ENCODE data around the gene DEFB113. TPM values are rescaled to one million over a fixed set of nuclear protein-coding genes. Genes with fewer than 3 reads are reported as not detected.

The DEFB113 gene
- total and polyA plus RNA-seq, 7 donors, result not detected

- WGBS, 3 donors, result 90 to 93% (median 91%) methylated on average over 2 of the region's 2 CpGs
- Histone ChIP-seq H3K27ac (no peak overlapping the region), H3K27me3 (ENCODE audit: insufficient read depth in 3 of 3, low read length in 2 of 3) (no peaks in the 10 kb centered on the region), H3K36me3 (ENCODE audit: insufficient read depth in 1 of 2, low read depth in 1 of 2) (no peaks in the 10 kb centered on the region), H3K4me1 (no peaks in the 10 kb centered on the region), H3K9me3 (no peaks in the 10 kb centered on the region), H3K4me3 (no peak overlapping the region)
- intact Hi-C loops (cut with DNase I), result no loop called here
- ATAC-seq (no peak), DNase-seq (no peak)
- no peak for TF ChIP-seq CTCF (IDR thresholded peaks at IDR 0.05)
Measured at GRCh38 chr6:49987749-49988148, 18.3 kb upstream of the DEFB113 start.

GRCh38 chr6:49986551-49986950 is 17.1 kb upstream of the DEFB113 start:
- H3K9me3 ChIP-seq, result no peaks in the 10 kb centered on the region
- 51 to 61% (median 55%) methylated on average over 1 of the region's 1 CpG for WGBS, 3 donors
- H3K4me1 ChIP-seq, result no peaks in the 10 kb centered on the region
- H3K27ac ChIP-seq, result no peak overlapping the region
- ATAC-seq (no peak), DNase-seq (no peak)
- H3K4me3 ChIP-seq, result no peak overlapping the region
- no peak for TF ChIP-seq CTCF (IDR thresholded peaks at IDR 0.05)
- H3K36me3 ChIP-seq (ENCODE audit: insufficient read depth in 1 of 2, low read depth in 1 of 2), result no peaks in the 10 kb centered on the region
- intact Hi-C loops (cut with DNase I), result no loop called here
- H3K27me3 ChIP-seq (ENCODE audit: insufficient read depth in 3 of 3, low read length in 2 of 3), result no peaks in the 10 kb centered on the region

GRCh38 chr6:49982046-49982445 is 12.6 kb upstream of the DEFB113 start:
- H3K27me3 ChIP-seq (ENCODE audit: insufficient read depth in 3 of 3, low read length in 2 of 3), result no peaks in the 10 kb centered on the region
- WGBS, 3 donors, result 78 to 91% (median 84%) methylated on average over 2 of the region's 2 CpGs
- H3K4me1 ChIP-seq, result no peaks in the 10 kb centered on the region
- ATAC-seq (no peak), DNase-seq (no peak)
- intact Hi-C loops (cut with DNase I), result no loop called here
- no peak overlapping the region for H3K27ac ChIP-seq
- no peaks in the 10 kb centered on the region for H3K36me3 ChIP-seq (ENCODE audit: insufficient read depth in 1 of 2, low read depth in 1 of 2)
- no peaks in the 10 kb centered on the region for H3K9me3 ChIP-seq
- no peak overlapping the region for H3K4me3 ChIP-seq
- no peak for TF ChIP-seq CTCF (IDR thresholded peaks at IDR 0.05)

GRCh38 chr6:49980898-49981297 is 11.5 kb upstream of the DEFB113 start:
- TF ChIP-seq CTCF (IDR thresholded peaks at IDR 0.05), result no peak
- no peak overlapping the region for H3K27ac ChIP-seq
- ATAC-seq (no peak), DNase-seq (no peak)
- no peaks in the 10 kb centered on the region for H3K4me1 ChIP-seq
- no peaks in the 10 kb centered on the region for H3K27me3 ChIP-seq (ENCODE audit: insufficient read depth in 3 of 3, low read length in 2 of 3)
- H3K36me3 ChIP-seq (ENCODE audit: insufficient read depth in 1 of 2, low read depth in 1 of 2), result no peaks in the 10 kb centered on the region
- no peak overlapping the region for H3K4me3 ChIP-seq
- intact Hi-C loops (cut with DNase I), result no loop called here
- H3K9me3 ChIP-seq, result no peaks in the 10 kb centered on the region
- WGBS, 3 donors, result 62 to 77% (median 71%) methylated on average over 1 of the region's 1 CpG

- no peaks in the 10 kb centered on the region for H3K9me3 ChIP-seq
- intact Hi-C loops (cut with DNase I), result no loop called here
- no peaks in the 10 kb centered on the region for H3K27me3 ChIP-seq (ENCODE audit: insufficient read depth in 3 of 3, low read length in 2 of 3)
- ATAC-seq (no peak), DNase-seq (no peak)
- WGBS, 3 donors, result 58 to 67% (median 63%) methylated on average over 4 of the region's 4 CpGs
- H3K4me1 ChIP-seq, result no peaks in the 10 kb centered on the region
- no peak for TF ChIP-seq CTCF (IDR thresholded peaks at IDR 0.05)
- H3K27ac ChIP-seq, result no peak overlapping the region
- no peaks in the 10 kb centered on the region for H3K36me3 ChIP-seq (ENCODE audit: insufficient read depth in 1 of 2, low read depth in 1 of 2)
- no peak overlapping the region for H3K4me3 ChIP-seq
Measured at GRCh38 chr6:49979584-49979983, 10.2 kb upstream of the DEFB113 start.

Measured in psoas muscle (tissue), 8 donors.